ENCODE data around the gene PTH1R.

DNA sequence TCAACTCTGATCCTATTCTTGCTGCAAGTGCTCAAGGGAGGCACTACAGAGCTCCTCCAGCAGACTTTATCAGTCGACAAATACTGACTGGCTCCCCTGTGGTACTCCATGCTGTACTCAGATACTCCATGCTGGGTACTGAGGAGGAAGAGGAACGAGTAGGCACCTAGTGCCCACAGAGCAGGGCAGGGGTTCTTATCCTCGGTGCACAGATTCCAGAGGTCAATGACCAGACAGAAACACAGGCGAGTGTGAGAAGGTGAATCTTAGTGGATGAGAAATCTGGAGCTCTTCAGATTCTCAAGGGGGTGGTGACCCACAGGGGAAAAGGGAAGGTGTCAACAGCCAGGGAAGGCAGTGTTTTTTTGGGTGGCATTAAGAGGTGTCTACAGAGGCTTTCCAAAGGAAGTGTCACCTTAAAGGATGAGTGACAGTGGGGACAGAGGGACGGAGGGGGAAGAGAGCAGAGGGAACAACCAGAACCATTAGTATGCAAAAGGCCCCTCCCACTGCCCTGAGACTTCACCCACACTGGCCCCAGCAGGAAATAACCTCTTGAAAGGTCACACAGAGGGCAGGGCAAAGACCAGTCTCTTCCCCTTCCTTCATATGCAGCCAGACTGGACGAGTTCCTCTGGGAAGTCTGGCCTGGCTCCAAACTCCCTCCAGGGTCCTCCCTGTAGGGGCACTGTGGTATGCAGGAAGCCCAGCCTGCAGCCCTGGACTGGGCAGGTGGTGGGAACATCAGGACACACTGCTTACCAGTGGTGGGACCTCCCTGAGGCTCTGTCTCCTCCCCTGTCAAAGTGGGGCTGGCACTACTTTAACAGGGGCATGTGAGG is 71.5 kb downstream of the PTH1R start:
- TF ChIP-seq, protein P1, sequence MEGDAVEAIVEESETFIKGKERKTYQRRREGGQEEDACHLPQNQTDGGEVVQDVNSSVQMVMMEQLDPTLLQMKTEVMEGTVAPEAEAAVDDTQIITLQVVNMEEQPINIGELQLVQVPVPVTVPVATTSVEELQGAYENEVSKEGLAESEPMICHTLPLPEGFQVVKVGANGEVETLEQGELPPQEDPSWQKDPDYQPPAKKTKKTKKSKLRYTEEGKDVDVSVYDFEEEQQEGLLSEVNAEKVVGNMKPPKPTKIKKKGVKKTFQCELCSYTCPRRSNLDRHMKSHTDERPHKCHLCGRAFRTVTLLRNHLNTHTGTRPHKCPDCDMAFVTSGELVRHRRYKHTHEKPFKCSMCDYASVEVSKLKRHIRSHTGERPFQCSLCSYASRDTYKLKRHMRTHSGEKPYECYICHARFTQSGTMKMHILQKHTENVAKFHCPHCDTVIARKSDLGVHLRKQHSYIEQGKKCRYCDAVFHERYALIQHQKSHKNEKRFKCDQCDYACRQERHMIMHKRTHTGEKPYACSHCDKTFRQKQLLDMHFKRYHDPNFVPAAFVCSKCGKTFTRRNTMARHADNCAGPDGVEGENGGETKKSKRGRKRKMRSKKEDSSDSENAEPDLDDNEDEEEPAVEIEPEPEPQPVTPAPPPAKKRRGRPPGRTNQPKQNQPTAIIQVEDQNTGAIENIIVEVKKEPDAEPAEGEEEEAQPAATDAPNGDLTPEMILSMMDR (IDR thresholded peaks at IDR 0.05) = no peak
- TF ChIP-seq POLR2A (IDR thresholded peaks at IDR 0.05) = no peak

Measured in testis (tissue), 2 donors.